ENCODE results near the gene CCK.
"Not testable (repeated sequence)": the region's sequence is repeated elsewhere in the genome, so short reads cannot be mapped to it uniquely, and the experiment has no call there.

CCK gene, protein sequence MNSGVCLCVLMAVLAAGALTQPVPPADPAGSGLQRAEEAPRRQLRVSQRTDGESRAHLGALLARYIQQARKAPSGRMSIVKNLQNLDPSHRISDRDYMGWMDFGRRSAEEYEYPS

DNA sequence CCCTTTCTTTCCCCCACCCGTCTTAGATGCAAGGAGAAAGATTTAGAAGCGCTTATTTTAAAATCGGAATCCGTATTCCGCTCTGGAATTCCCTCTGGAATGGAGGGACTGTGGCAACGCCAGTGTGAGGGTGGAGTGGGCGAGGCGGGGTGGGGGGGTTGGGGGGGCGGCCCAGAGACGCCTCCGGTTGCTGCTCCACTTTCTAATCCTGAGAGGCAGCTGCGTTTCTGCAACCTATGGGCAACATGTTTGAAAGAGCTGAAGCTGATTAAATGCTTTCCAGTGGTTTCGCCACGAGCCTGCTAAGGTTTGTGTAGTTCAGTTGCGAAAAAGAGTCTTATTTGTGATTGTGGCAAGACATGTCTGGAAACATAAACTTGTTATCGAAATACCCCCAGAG lies at the start of gene CCK:
CCK (minus strand) TSS at position 101 of the 400 bp plus-strand sequence. CDS start 2,555 bp downstream, outside the sequence.
- no peak for DNase-seq

DNA sequence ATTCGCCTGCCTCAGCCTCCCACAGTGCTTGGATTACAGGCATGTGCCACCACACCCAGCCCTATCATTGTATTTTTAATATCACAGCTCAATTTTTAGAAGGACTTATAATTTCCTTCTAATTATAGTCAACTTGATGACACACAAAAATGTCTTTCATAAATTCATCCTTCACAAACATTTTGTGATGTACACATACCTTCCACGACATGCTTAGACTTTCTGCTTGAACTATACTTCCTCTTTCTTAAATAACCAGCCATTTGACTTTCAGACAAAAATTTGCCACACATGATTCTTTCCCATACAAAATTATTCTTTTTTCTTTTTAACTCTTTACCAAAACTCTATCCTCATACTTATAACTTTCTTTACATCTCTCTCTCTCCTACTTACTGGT lies 48.4 kb upstream of the CCK start:
- DNase-seq: peak; percentile 3

DNA sequence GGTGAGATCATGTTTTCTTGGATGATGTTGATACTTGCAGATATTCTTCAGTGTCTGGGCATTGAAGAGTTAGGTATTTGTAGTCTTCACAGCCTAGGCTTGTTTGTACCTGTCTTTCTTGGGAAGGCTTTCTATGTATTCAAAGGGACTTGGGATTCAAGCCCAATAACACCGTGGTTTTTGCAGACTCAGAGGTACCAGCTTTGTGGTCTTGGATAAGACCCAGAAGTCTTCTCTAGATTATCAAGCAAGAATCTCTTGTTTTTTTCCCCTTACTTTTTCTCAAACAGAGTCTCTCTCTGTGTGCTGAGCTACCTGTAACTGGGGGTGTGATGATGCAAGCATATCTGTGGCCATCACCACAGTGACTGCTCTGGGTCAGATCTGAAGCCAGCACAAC lies 42.7 kb upstream of the CCK start:
- no peak for DNase-seq

DNA sequence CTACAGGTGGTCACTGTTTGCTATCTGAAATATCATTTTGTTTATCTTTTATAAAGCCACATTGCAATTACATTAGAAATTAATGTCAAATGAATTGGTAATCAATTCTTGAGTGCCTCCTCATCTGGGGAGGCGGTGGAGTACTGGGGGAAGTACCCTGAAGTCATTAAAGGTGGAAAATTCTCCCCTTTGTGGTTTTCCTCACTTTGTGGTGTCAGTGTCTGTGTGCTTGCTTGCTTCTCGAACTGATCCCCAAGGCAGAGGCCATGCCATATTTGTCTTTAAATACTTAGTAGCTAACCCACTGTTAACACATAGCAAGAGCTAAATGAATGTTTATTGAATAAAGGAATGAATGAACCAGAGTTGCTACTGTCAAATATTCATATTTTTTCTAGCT lies 40.5 kb upstream of the CCK start:
- DNase-seq: no peak

DNA sequence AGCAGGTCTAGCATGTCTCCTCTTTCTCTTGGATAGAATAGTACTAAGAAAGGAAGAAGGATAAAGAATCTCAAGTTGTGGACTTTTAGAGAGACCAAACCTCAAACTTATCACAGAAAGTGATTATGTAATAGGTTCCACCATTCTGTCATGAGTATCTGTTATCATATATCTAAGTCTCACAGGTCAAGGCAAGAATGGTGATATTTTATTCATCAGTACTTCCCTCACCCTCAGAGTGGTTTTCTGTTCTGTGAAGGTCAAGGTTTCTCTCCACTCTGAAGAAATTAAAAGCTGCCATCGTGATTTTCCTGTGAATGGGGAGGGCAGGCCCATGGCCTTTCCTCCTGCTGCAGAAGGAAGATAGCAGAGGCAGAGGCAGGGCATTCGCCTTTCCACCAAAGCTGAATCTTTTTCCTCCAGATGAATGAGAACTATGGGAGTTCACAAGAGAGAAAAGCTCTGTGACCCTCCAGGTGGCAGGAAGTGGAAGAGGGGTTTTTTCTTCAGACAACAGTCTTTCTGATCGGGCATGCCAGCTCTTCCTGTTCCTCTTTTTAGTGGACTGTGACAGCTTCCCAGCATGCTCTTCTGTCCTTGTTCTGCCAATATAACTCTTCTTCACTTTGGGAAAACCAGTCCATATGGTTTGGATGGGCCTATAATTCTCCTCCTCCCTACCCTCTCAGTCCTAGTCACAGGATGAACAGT lies 37.1 kb upstream of the CCK start:
- no peak for DNase-seq

DNA sequence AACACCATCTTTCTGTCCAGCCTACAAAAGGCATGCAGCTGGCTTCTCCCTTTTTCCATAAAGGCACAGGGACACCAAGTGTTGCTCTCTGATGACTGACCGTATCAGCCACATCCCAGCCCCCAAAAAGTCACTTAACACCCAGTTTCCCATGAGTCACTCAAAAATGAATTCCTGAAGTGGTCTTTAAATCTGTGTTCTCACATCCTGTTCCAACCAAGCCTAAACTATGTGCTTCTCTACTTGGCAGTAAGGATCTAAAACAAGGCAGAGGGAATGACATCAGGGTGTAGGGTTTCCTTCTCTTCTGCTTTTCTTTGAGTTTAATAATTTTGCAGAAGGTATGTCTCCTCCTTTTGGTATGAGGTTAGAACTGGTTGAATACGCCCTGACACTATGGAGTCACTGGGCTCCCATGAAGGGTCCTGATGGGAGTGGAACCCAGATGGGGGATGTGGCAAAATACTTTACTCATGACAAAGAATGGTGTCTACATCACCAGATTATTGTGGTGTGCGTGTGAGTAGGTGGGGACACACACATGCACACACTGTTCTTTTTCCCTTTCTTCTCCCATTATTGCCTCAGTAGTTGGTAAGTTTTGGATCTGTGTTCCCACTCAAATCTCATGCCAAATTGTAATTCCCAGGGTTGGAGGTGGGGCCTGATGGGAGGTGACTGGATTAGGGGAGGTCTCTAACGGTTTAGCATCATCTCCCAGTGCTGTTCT lies 35.6 kb upstream of the CCK start:
- DNase-seq: no peak

DNA sequence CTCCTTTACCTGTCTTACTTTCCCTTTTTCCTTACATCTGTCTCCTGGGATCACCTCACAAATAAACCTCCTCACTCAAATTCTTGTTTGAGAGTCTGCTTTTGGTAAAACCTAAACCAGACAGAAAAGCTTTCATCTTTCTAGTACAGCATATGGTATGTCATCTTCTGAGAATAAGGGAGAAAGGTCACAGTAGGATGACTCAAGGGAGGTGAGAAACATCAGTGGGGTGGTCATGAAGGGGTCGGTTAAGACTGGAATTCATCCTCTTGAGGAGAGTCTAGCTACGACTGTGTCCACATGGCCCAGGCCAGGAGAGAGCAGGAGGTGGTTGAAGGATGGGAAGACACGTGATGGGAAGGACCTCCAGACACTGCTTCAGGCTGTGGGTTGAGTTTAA lies 34.8 kb upstream of the CCK start:
- DNase-seq: no peak

DNA sequence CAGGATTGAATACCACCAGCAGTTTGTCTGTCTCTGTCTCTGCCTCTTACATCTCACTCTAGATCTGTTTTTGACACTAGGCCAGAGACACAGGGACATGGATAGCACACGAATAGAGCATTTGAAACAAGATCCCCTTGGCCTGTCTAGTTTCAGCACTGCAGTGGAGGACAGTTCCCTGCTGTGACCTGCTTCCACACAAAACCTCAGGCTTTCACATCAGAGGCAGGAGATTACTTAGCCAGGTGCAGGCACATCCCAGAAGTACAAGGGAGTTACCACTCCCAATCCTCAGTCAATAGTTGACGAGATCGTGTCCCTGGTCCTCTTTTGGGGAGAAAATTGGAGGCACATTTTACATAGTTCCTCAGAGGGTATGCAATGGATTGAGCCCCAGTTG lies 34.0 kb upstream of the CCK start:
- no peak for DNase-seq

DNA sequence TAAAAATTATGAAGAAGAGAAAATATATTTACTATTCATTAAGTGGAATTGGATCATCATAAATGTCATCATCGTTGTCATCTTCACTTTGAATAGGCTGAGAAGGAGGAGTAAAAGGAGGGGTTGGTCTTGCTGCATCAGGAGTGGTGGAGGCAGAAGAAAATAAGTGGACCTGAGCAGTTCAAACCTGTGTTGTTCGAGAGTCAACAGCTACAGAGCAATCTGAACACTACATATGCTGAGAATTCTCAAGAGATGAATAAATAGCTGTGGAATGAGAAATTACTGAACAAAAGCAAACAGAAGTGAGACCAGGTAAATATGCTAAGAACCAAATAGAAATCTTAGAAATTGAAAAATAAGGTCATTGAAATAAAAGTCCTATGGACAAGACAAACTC lies 32.3 kb upstream of the CCK start:
- DNase-seq: no peak

DNA sequence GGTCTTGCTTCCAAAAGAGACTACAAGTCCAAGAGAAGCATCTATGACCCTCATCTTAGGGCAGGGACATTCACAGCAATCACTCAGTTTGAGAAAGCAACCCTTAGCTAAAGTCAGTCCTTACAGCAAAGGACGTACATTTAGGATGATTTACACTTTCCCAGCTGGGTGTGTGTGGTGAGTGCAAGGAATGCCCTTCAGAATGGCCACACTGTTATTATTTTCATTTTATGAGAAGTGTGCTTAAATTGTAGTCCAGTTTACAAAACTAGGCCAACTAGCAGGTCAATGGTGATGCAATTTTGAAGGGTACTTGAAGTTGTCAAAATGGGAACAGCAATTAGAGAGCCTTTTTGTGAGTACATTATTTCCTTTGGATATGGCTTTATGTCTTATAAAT lies 26.0 kb upstream of the CCK start:
- DNase-seq: no peak

DNA sequence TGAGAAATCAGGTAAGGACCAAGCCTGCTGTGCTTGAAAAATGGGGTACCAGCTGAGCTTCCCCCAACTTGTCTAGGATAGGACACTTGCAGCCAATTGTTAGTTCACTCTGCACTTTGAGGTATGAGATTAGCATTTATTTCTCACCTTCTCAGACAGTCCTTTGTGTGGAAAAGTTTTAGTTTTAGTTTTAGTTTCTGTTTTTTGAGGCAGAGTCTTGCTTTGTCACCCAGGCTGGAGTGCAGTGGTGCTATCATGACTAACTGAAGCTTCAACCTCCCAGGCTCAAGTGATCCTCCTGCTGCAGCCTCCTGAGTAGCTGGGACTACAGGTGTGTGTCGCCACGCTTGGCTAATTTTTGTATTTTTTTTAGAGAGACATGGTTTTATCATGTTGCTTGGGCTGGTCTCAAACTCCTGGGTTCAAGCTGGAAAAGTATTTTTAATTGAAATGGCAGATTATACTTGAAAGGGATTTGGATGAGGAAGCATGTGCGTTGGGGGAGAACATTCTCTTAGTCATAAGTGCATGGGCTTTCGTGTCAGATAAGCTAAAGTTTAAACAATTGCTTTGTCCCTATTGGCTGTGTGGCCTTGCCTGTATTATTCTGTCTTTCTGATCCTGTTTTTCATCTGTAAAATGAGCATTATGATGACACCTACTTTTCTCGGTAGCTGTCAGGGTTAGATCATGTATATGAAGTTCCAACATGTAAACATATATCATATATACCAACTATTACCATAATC lies 25.2 kb upstream of the CCK start:
- DNase-seq: no peak

DNA sequence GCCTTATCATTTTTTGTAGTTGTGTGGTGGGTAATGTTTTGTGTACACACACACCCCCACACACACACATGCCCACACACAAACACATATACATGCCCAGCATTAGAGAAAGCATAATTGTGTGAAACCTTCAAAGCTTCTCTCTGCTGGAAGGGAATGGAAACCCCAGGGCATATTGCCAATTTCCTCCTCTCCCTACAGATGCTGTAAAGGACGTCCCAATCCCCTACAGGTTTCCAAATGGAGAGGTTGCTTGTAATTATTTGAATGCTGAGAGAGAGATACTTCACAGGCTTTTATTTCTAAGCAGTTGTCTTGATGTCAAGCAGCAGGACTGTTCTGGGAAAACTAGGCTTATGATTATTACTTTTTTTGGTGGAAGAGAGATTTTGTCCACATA lies 23.0 kb upstream of the CCK start:
- DNase-seq: no peak

DNA sequence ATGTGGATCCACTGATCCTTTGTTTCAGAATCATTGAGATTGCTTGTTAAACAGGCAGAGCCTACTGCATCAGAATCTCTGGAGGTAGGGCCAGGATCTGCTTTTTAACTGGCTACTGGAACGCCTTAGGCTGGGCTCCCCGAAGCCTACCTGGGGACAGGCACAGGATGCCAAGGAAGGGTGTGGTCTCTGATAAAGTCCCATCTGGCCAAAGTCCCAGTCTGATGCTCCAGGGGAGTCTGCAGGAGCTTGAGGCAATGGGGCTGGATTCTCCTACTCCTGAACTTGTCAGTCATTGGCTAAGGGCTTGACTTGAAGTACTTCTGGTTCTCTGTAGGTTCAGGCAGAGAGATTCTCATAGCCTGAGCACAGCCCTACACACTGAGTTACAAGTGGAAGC lies 22.4 kb upstream of the CCK start:
- no peak for DNase-seq

DNA sequence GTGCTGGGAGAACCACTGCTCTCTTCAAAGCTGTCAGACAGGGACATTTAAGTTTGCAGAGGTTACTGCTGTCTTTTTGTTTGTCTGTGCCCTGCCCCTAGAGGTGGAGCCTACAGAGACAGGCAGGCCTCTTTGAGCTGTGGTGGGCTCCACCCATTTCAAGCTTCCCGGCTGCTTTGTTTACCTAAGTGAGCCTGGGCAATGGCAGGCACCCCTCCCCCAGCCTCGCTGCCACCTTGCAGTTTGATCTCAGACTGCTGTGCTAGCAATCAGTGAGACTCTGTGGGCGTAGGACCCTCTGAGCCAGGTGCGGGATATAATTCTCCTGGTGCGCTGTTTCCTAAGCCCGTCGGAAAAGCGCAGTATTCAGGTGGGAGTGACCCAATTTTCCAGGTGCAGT lies 21.4 kb upstream of the CCK start:
- not testable (repeated sequence) for DNase-seq

DNA sequence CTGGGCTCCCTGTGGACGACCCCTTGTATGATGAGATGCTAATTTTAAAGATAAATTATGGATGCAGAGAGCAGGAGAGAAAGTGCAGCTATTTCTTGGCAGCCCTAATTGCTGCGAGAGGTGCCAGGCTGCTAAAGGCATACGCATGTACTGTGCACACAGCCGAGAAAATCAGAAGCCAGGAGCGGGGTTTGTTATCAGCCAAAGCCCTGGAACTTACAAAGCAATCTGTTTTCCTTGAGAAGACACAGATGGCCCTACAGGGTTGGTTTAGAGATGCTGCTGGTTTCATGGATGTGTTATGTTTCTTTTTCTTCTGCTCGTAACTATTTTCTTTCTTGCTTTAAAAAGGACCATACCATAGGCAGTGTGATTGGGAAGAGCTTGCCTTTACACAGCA lies 11.7 kb upstream of the CCK start:
- DNase-seq: no peak

DNA sequence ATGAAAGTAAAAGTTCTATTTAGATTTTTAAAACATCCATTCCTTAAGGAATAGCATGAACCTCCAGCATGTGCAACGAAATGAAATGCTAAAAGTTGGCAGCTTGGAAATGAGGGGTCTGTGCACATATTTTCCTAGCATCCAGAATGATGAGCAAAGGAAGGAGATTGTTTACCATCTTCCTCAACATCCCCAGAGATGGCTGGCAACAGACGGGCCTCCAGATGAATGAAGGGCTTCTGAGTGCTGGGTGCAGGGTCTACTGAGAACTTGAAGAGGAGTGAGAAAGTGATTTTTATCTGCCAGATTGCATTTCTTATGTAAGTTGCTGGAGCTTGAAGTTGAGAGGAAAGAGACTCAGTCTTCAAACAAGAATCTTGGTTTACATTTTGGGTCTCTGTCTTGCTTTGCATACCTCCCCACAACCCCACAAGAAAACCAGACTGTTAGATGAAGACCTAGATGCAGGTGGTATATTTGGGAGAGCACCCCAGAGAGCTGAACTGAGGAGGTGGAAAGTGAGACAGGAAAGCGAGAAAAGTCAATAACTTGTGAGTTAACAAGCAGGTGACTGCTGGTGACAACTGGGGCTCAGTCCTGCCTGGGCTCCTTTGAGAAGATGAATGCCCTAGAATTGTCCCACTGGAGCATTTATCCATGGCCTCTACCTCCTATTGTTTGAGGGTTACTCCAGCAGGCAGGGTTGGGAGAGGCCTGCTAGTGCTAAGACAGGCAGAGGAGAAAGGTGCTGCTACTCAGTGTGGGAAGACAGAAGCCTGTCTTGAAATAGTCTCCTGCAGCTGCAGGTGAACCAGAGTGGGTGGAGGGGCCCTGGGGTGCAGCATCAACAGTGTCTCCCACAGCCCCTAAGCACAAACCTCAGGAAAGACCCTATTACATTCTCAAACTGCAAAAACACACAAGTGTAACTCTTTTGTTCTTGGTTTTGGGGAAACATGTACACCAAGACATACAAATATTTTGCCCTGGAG lies 10.5 kb upstream of the CCK start:
- DNase-seq: no peak

DNA sequence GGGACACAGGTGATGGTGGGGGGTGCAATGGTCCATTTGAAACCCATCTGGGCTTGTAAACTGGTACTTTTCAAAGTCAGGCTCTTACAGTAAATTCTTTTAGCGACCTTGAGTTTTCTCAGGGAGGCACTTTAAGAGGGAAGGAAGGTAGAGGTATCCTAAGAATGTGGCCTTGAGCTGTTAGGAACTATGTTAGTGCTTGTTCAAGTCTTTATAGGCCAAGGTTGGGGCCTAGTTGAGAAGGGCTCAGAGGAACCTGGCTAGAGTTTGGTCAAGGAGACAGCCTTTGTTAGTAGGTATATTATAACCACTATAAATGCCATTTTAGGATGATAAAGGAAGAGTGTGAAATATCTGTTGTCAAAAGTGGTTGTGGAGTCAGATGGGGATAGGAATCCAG lies 9.2 kb upstream of the CCK start:
- DNase-seq: no peak

DNA sequence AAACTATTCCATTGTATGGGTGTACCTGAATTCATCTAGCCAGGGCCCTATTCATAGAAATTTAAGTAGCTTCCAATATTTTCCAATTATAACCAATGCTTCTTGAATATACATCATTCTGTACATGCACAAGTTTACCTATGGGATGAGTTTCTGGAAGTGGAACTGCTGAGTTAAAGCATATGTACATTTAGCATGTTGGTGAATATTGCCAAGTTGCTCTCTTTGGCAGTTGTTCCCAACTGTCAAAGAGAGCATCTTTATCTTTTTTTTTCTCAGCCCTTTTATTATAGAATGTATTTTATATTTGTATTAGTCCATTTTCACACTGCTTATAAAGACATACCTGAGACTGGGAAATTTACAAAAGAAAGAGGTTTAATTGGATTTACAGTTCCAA lies 8.3 kb upstream of the CCK start:
- no peak for DNase-seq

DNA sequence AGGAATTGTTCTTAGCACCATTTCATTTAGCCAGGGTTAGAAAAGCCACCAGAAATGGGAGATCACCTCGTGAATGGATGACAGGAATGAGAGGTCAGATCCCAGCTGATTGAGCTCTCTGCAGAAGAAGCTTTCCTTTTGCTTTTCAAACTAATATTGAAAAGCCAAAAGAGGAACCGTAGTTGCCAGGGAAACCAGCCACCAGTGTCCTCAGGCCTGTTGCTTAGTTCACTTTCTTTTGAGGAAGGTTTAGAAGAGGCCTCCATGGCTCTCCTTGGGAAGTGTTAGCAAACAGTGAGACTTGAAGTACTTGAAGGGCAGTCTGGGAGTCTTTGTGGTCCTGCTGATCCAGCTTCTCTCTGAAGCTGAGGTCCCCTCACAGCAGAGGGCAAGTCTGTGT lies 7.4 kb upstream of the CCK start:
- DNase-seq: no peak

DNA sequence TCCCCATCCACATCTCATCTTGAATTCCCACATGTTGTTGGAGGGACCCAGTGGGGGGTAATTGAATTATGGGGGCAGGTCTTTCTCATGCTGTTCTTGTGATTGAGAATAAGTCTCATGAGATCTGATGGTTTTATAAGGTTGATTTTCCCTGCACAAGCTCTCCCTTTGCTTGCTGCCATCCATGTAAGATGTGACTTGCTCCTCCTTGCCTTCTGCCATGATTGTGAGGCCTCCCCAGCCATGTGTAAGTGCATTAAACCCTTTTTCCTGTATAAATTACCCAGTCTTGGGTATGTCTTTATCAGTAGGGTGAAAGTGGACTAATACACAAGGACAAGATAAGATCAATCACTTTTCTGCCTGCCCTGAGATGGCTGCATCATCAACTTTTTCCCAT lies 5.8 kb upstream of the CCK start:
- no peak for DNase-seq

DNA sequence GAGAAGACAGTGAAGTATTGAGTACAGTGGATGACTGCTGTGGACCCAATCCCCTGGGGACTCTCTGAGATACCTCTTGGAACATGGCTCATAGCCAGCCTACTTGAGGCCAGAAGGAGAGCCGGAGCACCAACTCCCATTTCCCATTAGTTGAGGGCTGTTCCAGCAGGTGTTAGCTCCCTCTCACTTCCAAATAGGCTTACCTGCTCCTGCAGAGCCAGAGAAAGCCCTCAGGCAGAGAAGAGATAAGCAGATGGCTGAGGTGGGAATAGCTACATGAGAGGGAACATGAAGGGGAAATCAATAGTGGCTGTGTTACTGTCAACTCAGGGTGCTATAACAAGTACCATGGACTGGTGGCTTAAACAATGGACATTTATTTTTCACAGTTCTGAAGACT lies 4.6 kb upstream of the CCK start:
- DNase-seq: peak; percentile 70

DNA sequence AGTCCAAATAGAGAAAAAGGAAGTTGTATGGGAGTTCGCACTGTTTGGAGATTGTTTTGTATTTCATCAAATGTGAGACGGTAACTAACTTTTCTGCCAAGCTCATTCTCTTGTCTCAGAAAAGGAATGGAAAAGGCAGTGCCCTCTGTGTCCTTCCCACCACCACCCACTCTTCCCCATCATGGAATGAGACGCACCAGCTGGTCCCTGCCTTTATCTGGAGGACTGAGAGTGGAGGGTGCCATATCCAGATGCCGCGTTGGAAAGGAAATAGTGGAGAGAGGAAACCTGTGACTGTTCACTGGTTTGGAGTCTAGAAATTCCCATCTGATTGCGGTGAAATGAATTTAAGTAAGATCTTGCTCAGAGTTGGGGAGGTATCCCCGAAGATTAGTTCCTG lies 3.7 kb upstream of the CCK start:
- no peak for DNase-seq

DNA sequence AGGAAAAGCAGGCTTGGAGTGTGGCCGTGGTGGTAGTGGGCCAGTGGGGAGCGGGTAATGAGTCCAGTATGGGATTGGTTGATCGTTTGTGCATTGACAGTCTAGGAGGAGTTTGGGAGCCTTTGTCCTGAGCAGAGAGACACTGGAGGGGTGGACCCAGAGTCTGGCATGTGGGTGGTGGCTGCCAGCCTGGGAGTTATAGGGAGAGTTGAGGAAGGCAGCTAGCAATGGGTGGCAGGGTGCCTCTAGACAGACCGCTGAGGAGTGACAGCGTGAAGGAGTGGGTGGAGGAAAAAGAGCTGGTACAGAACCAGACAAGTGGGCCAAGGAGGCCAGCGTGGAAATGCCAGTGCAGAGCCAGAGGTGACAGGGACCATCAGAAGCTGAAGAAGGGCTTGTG lies 1.9 kb upstream of the CCK start:
- DNase-seq: no peak

Measured in NCI-H82 (cell line).